GM23248 (cell line): ENCODE measurements around the gene PTPRN2.

Experiments used
- EZH2 ChIP-seq: fragments of 200-600 bp; sonication (generic); IDR thresholded peaks from 2 replicates; pipeline ENCODE4 v1.6.1; 2018; ENCODE audit warnings: antibody characterized with exemption, mild to moderate bottlenecking; ENCODE audit not compliant: insufficient read depth, poor library complexity, severe bottlenecking
- EZH2phosphoT487 ChIP-seq: fragments of 200-600 bp; sonication (generic); IDR thresholded peaks from 2 replicates; pipeline ENCODE4 v1.6.1; 2018; ENCODE audit warnings: antibody characterized with exemption, moderate library complexity, mild to moderate bottlenecking, low read depth; ENCODE audit not compliant: insufficient read depth

GRCh38 chr7:157714166-157715070, 873.2 kb downstream of the PTPRN2 start:
- TF ChIP-seq EZH2phosphoT487 = no peak
- TF ChIP-seq EZH2 = no peak
